GM13977 (cell line): ENCODE measurements around the gene RIT2.

ENCODE experiments used
- DNase-seq: peaks from one replicate; pipeline ENCODE4 v3.0.0; 2012; ENCODE audit warnings: low spot score
- CTCF ChIP-seq: IDR thresholded peaks from 2 replicates; pipeline ENCODE4 v1.5.1; 2012; ENCODE audit warnings: mild to moderate bottlenecking, control low read depth; ENCODE audit not compliant: insufficient read depth; ENCODE audit errors: extremely low read depth, missing control alignments
- in situ Hi-C: fragments of 300-500 bp; cut with MboI; formaldehyde crosslinking; loops from one replicate; pipeline ENCODE4 v1.12.0; 2022; ENCODE audit warnings: low sequenced_read_pairs, low pct_unique_long_range_greater_than_20kb, mixed read lengths, inconsistent platforms; ENCODE audit not compliant: unreplicated experiment

Gene RIT2

GRCh38 chr18:42901161-42901560, 214.3 kb downstream of the RIT2 start:
- no peak for DNase-seq
- in situ Hi-C loops = no loop called here
- TF ChIP-seq CTCF = no peak

GRCh38 chr18:42893977-42894376, 221.5 kb downstream of the RIT2 start:
- in situ Hi-C loops = no loop called here
- no peak for DNase-seq
- TF ChIP-seq CTCF = no peak

DNA sequence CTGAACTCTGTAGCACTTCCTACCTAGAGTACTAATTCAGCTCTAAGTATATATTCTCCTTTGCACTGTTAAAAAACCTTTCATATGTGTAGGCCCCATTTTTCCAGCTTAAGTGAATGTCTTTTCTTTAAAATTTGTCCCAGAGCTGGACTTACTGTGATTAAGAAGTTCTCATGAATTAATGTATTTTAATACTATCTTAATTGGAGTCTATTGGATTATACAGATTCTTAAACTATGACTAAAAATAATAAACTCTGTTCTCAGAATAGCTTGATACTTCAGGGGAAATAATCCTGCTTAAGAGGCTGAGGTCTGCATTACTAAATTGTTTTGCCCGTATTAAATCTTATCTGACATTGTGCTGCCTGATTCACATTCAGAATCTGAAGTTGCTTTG, 223.3 kb downstream of the RIT2 start:
- in situ Hi-C loops = no loop called here
- TF ChIP-seq CTCF = no peak
- DNase-seq = no peak

GRCh38 chr18:42891705-42892104, 223.8 kb downstream of the RIT2 start:
- TF ChIP-seq CTCF = no peak
- in situ Hi-C loops = no loop called here
- no peak for DNase-seq

DNA sequence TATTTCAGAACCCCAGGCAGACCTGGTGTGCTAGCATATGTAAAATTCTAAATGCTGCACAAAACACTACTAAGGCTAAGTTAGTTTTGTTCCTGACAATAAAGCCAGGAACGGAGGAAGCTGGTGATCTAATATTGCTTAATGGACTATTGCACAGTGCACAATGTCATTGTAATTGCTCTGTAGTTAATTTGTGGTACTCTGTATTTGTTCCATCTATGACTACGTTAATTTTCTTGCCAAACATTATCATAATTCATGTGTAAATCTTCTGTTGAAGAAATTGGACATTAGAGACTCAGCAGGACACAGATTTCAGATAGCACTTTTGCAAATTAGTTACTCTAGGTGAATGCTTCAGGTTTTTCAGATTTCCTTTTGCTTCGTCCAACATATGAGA, 232.3 kb downstream of the RIT2 start:
- no peak for TF ChIP-seq CTCF
- DNase-seq = no peak
- in situ Hi-C loops = no loop called here

GRCh38 chr18:42882122-42882521, 233.4 kb downstream of the RIT2 start:
- in situ Hi-C loops = no loop called here
- no peak for TF ChIP-seq CTCF
- DNase-seq = no peak

DNA sequence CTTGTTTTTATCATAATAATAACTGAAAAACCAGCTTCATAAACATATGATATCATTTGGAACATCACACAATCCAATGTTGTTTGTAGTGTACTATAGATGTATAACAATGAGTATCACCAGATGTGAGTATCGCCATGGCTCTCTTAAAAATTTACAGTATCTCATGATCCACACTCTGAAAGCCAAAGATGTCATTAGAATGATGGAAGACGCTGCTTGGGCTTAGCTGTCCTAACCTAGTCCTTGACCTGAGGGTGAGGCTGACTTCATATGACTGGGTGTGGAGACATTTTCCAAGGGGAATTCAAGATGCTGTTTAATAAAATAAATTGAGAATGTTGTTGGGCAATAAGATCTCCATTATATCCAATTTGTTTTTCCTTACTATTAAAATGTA, 242.6 kb downstream of the RIT2 start:
- no peak for TF ChIP-seq CTCF
- in situ Hi-C loops = no loop called here
- DNase-seq = no peak
